Measurements from ENCODE around the gene ORC4.

The ORC4 gene

DNA sequence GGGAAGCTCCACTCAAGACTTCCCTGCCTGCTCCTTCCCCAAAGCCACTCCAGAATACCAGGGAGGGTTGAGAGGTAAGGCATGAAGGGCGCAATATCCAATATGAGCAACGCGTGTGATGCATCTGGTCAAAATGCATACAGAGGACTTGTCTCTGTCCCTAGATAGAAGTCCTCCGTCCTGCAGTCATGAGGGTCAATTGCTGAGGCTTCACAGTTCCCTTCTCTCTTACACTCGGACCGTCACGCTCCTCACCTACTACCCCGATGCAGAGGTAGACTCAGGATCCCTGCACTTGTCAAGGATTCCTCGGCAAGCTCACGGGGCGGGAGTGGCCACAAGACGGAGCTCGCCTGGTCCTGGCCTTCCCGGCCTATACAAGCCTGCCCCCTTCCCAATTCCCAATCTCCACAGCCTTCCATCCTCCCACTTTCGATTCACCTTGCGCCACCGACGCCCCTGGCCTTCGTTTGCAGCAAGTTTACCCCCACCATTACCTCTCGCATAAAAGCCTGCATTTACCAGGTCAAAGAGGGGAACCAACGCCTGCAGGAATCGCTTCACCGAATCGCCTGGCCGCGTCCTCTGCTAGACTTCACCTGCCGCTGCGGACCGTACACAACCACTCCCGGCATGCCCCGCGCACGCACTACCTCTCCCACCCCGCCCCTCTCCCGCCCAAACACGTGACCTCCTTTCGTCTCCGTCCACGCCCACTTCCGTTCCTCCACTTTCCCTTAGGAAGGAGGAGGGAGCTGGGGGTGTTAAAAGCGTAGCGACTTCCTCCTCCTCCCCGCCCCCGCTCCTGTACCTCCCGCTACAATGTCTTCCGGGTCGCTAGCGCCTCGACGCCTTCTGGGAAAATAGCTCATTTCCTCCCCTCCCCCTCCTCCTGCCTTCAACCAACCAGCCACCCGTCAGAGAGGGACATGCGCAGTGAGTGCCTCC is at the start of gene ORC4:
Gene ORC4, minus strand, starts transcription at position 627 of the 948 bp plus-strand sequence. CDS start 44,779 bp downstream, outside the sequence.
- DNase-seq: peak; percentile 98

DNA sequence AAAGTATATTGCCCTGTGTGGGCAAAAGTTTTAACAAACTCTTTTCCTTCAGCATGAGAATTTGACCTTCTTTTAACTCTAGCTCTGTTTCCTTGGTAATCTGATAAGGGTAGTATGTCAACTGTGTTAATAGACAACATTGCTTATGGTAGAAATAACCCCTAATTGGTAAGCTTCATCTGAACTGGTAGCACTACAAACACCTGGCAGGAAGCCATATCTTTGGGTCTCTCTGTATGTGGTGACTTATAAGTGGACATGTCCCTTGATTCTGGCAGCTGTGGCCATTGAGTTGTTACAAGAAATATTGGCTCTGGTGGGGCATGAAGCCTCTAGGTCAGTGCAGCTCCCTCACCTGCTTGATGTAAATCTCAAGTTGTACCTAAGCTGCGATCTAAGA is 47.3 kb upstream of the ORC4 start:
- DNase-seq: no peak

DNA sequence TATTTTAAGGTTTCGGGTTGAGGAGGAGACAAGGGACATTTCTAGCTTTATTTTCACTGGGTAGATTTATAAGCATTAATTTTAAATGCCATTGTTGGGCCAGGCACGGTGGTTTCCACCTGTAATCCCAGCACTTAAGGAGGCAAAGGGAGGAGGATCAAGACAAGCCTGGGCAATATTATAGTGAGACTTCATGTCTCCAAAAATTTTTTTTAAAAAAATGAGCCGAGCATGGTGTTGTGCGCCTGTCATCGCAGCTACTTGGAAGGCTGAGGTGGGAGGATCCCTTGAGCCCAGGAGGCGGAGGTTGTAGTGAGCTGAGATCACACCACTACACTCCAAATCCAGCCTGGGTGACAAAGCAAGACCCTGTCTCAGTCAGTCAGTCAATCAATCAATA is 45.4 kb upstream of the ORC4 start:
- no peak for DNase-seq

DNA sequence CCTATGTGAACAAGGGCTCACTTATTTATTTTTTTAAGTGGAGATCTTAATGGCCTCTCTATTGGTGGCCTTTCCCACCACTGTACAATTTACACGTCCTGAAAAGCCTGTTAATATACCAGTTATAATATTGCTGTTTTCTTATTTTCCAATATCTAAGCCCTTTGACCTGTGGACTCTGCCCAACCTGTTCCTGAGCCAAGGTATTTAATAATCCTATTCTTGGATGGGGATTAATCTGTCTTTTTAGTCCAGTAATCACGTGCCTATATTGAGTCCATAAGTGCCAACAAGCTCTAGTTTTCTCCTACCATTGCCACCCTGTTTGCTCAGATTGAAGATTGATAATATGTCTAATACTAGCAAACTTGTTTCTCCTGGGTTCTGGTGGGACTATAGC is 43.1 kb upstream of the ORC4 start:
- DNase-seq: no peak

DNA sequence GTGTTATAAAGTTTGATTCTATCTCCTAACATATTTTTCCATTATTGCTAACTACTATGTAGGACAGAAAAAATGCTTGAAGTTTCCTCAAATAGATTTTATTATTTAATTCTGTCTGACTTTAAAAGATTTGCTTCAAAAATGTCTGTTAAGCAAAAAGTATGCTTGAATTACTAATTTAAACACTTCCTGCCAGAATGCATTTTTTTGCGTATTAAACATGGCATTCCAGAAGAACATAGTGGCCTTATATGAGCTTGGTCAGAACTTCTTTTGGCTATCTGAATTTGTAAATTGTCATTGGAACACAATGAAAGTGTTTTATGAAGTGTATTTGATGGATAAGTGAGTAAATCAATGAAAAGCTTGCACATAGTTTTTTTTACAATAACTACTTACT is 38.1 kb upstream of the ORC4 start:
- DNase-seq: no peak

DNA sequence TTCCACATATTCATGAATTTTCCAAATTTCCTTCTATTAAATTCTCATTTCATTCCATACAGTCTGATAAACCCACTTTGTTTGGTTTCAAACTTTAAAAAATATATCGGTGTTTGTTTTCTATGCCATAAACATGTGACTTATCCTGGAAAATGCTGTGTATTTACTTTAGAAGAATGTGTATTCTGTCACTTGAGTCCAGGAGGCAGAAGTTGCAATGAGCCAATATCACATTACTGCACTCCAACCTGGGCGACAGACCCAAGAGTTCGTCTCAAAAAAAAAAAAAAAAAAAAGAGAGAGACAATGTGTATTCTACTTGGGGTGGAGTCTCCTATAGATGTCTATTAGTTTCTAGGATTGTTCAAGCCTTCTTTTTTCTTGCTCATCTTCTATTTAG is 32.1 kb upstream of the ORC4 start:
- DNase-seq: no peak

DNA sequence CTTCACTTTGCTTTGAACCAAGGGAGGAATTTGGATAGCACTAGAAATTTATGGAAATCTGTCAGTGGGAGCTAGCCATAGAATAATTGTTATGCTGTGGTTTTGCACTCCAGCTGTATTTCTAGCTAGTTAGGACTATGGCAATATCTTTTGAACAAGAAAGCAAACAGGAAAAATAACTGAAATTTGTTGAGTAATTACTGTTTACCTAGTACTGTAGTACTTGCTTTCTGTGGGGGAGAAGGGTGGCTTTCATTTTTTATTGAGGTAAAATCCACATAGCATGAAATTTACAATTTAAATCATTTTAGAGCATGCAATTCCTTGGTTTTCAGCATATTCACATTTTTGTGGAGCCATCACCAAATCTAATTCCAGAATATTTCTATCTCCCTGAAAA is 28.7 kb upstream of the ORC4 start:
- no peak for DNase-seq

DNA sequence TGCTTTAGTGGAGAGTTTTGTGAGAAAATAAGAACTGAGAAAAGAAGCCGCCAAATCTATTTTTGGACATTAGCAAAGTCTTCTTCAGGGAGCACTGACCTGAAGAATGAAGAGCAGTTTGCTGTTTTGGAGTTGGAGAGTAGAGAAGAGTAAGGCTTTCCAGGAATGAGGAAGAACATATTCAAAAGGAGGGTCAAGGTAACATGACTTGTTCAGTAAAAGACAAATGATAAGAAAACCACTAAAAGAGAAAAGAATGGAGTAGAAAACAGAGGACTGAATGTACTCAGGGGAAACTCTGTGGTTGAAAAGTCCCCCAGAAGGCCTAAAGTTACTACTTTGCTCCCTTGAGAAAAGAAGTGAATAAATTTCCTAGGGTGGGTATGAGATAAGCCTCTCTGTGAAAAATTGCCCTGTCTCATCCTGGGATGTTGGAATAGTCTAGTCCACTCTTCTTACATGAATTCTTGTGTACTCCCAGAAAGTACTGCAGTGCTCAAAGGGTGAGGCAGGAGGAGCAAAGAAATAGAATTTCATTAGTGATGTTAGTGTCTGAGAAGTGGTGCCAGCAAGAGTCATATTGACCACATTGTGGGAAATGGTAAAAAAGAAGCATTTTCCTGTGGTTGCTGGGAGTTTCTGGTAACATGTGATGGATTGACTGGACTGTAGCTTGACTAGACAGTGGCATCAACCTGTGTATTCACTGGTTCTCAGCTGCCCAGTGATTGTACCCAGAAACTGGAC is 28.1 kb upstream of the ORC4 start:
- DNase-seq: no peak

DNA sequence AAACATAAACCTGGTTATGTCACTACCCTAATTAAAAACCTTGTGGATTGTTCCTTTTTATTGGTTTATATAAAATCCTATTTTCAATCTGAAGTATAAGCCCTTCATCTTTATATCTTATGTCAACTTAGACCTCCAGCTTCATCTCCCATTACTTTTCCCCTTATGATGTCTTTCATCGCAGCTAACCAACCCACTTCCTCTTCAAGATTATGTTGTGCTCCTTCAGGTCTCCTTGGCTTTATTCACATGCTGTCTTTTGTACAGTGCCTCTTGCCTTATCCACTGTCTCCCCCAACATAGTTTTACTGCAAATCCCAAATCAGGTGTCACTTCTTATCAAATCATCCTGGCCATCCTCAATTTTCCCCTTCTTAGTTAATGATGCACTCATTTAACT is 26.3 kb upstream of the ORC4 start:
- no peak for DNase-seq

DNA sequence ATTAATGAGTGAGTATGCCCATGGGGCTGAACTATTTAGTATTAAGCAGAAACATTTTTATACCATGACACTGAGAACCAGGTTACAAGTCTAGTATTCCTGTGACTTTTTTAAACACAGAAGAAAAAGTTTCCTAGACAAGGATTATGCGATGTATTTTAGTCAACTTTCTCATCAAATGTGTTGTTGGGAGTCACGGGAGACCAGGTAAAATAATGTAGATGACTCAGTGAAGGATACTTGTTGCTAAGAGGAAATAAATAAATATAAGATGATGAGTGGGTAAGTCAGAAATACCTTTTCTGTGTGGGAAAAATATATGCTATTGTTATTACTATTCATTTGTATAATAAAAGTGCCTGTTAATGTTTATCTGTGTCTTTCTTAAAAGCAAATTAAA is 23.8 kb upstream of the ORC4 start:
- DNase-seq: no peak

DNA sequence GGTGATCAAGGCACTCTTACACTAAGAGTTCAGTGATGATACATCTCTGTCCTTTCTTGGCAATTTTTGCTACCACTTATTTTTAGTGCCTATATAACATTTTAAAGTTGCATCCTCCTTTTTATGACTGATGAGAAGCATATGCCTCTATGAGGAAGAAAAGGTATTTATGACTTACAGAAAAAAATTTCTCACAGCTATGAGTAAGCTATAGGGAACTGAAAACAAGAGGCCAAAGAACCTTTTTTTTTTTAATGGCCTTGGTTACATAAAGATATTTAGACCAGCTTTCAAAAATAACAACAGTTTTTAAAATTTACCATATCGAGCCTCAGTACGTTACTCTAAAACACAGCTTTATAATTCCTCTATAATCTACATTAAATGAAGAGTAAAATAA is 21.7 kb upstream of the ORC4 start:
- no peak for DNase-seq

DNA sequence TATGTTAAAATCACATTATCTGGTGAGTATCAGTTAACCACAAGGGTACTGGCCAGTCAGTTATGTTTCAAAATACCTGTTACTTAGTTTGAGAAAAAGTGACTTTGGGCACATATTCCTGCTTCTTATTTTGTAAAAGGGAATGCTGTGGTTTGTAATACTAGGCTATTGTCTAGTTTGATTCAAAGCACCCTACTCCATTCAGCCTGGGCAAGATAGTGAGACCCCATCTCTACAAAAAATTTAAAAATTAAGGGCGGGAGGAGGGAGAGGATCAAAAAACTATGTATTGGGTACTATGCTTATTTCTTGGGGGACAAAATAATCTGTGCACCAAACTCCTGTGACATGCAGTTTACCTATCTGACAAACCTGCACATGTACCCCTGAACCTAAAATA is 19.2 kb upstream of the ORC4 start:
- no peak for DNase-seq

DNA sequence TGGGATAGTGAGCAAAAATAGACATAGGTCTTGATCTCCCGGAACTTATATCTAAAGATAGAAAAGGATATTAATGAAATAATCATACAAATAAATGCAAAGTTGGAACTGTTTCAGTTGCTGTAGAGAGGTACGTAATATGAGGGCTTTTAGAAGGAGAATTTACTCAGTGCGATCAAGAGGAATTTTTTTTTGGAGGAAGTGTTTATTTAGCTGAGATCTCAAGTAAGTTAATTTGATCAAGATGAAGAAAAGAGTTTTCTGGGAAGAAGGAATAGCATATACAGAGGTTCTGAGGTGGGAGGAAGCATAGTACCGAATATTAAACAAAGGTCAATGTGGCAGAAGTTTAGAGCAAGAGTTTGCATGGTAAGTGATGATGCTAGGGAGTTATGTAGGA is 11.7 kb upstream of the ORC4 start:
- no peak for DNase-seq

DNA sequence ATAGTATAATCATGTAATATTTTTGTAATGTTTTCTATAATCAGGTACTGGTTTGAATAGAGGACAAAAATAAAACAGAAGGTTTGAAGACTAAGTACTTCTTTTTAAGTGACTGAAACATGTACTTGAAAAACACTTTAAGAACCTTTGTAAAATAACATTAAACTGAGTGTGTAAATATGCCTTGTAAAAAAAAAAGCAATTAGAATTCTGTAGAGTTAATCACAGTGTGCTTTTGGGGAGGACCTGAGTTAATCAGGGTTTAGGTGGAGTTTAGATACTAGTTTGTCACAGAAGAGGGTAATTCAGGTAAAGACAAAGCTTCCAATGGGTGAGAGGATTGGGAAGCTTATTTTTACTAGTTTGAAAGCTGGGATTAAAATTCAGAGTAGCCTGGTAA is 10.6 kb upstream of the ORC4 start:
- no peak for DNase-seq

DNA sequence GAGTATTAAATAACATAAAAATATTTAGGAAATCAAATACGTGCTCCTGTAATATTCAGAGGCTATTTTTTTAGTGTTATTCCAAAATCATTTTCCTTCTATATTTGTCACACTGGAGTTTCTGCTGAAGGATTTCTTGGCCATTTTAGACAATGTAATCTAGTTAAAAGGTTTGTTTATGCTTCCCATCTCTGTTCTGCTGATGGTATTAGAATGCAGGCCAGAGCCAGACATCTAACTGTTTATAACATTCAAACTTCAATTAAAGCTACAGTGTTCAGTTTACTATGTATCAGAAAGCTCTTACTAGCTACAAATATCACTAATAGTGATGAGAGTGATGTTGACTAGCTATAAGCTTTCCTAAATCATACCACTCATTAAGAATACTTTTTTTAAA is 8.2 kb upstream of the ORC4 start:
- DNase-seq: no peak

DNA sequence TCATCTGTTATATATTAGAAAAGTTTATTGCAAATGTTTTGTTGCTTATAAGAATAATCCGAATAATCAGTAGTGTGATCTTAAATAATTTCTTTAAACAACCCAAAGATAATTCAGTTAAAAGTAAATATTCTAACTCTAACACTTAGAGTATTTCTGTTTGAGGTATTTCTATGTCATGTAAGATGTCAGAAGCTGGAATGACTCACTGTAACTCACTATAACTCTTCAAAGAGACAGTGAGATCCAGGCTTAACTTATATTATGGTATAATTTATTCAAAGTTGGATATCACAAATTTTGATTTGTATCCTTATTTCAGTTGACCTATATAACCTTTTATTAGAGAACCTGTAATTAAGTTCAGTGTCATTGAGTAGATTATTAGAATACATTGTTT is 7.3 kb upstream of the ORC4 start:
- no peak for DNase-seq

DNA sequence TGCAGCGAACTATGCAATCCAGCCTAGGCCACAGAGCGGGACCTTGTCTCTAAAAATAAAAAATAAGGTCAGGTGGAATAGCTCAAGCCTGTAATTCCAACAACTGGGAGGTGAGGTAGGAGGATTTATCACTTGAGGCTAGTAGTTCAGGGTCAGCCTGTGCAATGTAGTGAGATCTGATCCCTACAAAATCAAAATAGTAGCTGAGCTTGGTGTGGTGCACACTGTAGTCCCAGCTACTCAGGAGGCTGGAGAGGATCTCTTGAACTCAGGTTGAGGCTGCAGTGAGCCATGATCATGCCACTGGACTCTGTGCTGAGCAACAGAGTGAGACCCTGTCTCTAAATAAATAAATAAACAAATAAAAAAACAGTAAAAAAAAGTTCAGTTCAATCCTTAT is 6.0 kb upstream of the ORC4 start:
- no peak for DNase-seq

DNA sequence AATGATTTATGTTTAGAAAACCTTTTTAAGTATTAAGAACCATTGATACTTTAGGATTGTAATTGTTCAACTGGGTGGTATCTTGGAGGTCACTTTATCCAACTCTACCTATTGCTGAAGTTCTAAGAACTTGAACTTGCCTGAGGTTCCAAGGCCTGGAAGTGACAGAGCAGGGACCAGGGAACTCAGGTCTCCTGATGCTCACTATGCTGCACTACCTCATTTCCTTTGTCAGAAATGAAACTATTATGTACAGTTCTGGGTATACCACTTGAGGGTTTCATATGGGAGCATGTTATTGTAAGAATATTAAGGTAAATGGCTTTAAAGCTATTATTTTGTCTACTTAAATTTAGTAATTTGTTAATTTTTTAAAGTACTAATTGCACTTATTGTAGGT is 3.3 kb upstream of the ORC4 start:
- DNase-seq: peak; percentile 37

DNA sequence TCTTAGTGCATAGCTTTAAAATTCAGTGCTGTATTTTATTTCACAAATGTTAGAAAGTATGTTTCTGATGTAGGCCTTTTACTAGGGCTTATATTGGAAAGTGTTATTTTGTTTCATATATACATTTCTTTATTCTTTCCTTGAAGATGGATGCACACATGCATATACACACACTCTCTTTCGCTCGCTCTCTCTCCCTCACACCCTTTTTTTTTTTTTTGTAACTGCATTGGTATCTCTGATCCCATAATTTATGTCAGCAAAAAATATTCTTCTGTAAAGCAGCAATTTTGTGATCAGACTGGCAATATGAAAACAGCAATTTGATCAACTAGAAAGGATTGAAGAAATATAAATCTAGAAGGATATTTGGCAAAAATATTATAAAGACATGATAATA is 2.3 kb upstream of the ORC4 start:
- no peak for DNase-seq

DNA sequence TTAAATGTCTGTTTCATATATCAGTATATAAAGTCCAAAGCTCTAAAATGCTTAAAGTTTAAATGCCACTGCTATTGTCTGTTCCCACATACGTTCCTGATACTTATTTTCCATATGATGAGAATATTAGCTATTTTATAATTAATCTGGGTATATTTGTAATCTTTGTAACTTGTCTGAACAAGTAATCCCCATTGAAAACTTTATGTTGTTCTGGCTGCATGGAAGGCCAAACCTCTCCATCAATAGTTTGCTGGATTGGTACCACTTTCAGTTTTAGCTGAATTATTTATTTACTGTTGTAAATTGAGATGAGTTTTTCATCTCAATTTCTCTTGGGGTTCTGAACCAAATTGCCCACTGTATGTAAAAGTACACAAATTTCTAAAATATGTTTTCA is 1.8 kb upstream of the ORC4 start:
- DNase-seq: no peak

DNA sequence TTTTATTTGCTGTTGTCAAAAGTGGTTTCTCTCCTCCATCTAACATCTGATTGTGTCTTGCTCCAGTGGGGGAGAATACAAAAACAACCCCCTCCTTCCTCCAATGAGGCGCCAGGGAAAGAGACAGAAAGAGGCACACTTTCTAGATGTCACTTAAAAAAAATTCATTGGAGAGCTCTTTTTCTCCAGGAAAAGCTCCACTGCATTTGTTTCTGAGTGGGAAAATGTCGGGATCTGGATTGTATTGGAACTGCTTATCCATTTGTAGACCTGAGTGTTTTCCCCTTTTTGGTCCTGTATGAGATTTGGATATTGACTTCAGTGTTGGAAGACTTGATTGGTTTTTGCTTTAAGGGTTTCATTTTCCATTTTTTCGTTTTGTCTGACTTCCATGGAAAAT is 1.3 kb upstream of the ORC4 start:
- no peak for DNase-seq

DNA sequence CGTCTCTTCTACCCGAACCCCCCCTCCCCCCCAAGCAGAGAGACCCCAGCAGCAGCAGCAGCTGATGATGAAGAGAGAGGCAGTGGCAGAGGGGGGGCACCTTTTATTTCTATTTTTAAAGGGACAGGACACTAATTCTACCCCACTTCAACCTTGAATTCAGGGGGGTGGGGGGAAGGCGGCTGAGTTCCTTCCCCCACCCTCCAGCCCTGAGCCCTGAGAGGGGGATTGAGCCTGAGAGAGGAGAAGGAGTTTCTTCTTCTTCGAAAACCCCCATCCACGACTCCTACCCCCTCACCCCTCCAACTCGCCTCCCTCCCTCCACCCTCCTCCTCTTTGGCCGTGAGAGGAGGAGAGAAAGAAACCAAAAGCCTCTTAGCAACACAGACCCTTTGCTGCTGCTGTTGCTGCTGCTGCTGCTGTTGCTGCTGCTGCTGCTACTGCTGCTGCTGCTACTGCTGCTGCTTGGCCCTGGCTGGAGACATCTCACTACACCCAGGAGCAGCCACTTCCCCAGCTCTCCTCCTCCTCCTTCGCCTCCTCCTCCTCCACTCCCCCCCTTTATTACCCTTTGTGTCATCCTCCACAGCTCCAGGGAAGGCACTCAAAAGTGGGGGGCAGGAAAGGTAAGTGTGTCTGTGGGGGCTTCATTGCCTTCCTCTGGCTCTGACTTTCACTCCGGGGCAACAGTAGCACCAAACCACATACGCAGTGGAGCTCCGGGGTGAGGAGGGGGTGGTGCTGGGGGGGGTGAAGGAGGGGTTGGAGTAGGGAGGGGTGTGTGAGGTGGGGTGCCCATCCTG is 723 bp upstream of the ORC4 start, which contains the start of gene MBD5:
Gene MBD5, plus strand, starts transcription at position 33 of the 803 bp plus-strand sequence.
- peak; percentile 79 for DNase-seq

DNA sequence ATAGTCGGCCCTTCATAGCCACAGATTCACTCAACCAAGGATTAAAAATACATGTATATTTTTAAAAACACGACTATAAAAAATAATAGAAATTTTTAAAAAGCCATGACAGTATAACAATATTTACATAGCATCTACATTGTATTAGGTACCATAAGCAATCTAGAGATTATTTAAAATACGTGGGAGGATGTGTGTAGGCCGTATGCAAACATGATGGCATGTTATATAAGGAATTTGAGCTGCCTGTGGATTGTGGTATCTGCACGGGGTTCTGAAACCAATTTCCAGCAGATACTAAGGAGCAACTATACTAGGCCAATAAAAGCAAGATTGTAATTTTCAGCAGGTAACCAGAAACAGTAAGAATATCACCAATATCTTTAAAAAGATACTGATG is 5.9 kb downstream of the ORC4 start:
- no peak for DNase-seq

All from CD4-positive, alpha-beta T cell treated with Interleukin-21 for 1 hour (primary cell).